SK-N-SH (cell line): ENCODE results near the gene MYH10. TPM values are rescaled to one million over a fixed set of nuclear protein-coding genes. Genes with fewer than 3 reads are reported as not detected.

ENCODE experiments used
- CTCF ChIA-PET: fragments of 300-600, 350-600 bp; formaldehyde crosslinking; extraction: SDS; loops from one replicate; lab custom pipeline; 2021; lab: Yijun Ruan, JAX
- POLR2A ChIA-PET: fragments of 350-600 bp; sonication (Branson Sonifier 250); formaldehyde crosslinking; extraction: SDS; loops from one replicate; lab custom pipeline; 2020; ENCODE audit warnings: antibody characterized with exemption, inconsistent platforms; lab: Yijun Ruan, JAX
- DNase-seq: peaks from one replicate; pipeline ENCODE4 v3.0.0; 2012
- H2AFZ ChIP-seq: fragments of 200-600 bp; sonication (generic); 2 replicates; pipeline ENCODE4 v1.8.1; 2016; ENCODE audit warnings: antibody characterized with exemption, mild to moderate bottlenecking, low read depth
- H3F3A ChIP-seq: fragments of 200-600 bp; sonication (generic); replicated peaks from 2 replicates; pipeline ENCODE3; 2016; ENCODE audit warnings: antibody characterized with exemption, mild to moderate bottlenecking; ENCODE audit not compliant: insufficient read depth
- H3K27ac ChIP-seq, 2 experiments: fragments of 200-500 bp in 1 of 2; fragments of 200-600 bp in 1 of 2; sonication (Bioruptor generic) in 1 of 2; sonication (generic), shearing (Covaris generic) in 1 of 2; 2 replicates each; pipeline versions ENCODE4 v1.5.1 to v1.6.1; 2014 to 2016; ENCODE audit warnings: low read depth in 2 of 2, inconsistent platforms in 1 of 2, low read length in 1 of 2, mild to moderate bottlenecking in 1 of 2, mixed read lengths in 1 of 2
- H3K27me3 ChIP-seq: fragments of 200-600 bp; sonication (generic), shearing (Covaris generic); 2 replicates; pipeline ENCODE4 v1.6.1; 2016; ENCODE audit warnings: mixed run types; ENCODE audit not compliant: insufficient read depth
- H3K36me3 ChIP-seq, 2 experiments: fragments of 200-500 bp in 1 of 2; fragments of 200-600 bp in 1 of 2; sonication (Bioruptor generic) in 1 of 2; sonication (generic) in 1 of 2; replicated peaks in 1 of 2; 2 replicates each; pipeline versions ENCODE3 to v1.5.1; 2014 to 2016; ENCODE audit warnings: low read length in 1 of 2, mild to moderate bottlenecking in 1 of 2; ENCODE audit not compliant: insufficient read depth in 2 of 2, control insufficient read depth in 1 of 2
- H3K4me1 ChIP-seq, 2 experiments: fragments of 200-500 bp in 1 of 2; fragments of 200-600 bp in 1 of 2; sonication (Bioruptor generic) in 1 of 2; sonication (generic), shearing (Covaris generic) in 1 of 2; 2 replicates each; pipeline versions ENCODE4 v1.5.1 to v1.6.1; 2014 to 2016; ENCODE audit warnings: low read depth in 1 of 2, low read length in 1 of 2, mixed run types in 1 of 2; ENCODE audit not compliant: insufficient read depth in 2 of 2, control insufficient read depth in 1 of 2
- H3K4me2 ChIP-seq: fragments of 200-600 bp; sonication (generic), shearing (Covaris generic); 2 replicates; pipeline ENCODE4 v1.6.1; 2017; ENCODE audit warnings: mixed run types
- H3K4me3 ChIP-seq, 2 experiments: fragments of 200-500 bp in 1 of 2; fragments of 200-600 bp in 1 of 2; sonication (Bioruptor generic) in 1 of 2; sonication (generic), shearing (Covaris generic) in 1 of 2; 2 replicates each; pipeline versions ENCODE4 v1.5.1 to v1.8.1; 2014 to 2016; ENCODE audit warnings: low read depth in 2 of 2, inconsistent platforms in 1 of 2, low read length in 1 of 2, mild to moderate bottlenecking in 1 of 2, mixed read lengths in 1 of 2, moderate library complexity in 1 of 2
- H3K79me2 ChIP-seq: fragments of 200-600 bp; sonication (generic); 2 replicates; pipeline ENCODE4 v1.8.1; 2017; ENCODE audit warnings: mild to moderate bottlenecking; ENCODE audit not compliant: insufficient read depth
- H3K9ac ChIP-seq: fragments of 200-600 bp; sonication (generic); 2 replicates; pipeline ENCODE4 v1.6.1; 2017; ENCODE audit warnings: mixed run types
- H3K9me2 ChIP-seq: fragments of 200-600 bp; sonication (generic); 2 replicates; pipeline ENCODE4 v1.6.1; 2017; ENCODE audit warnings: mixed run types
- H3K9me3 ChIP-seq: fragments of 200-600 bp; sonication (generic); 2 replicates; pipeline ENCODE4 v1.6.1; 2017; ENCODE audit warnings: mixed run types, mild to moderate bottlenecking, moderate library complexity
- H4K20me1 ChIP-seq: fragments of 200-600 bp; sonication (generic); 2 replicates; pipeline ENCODE4 v1.6.1; 2017; ENCODE audit warnings: mild to moderate bottlenecking, mixed run types; ENCODE audit not compliant: insufficient read depth
- CTCF ChIP-seq: fragments of 200-600 bp; sonication (generic); IDR thresholded peaks from 2 replicates; pipeline ENCODE4 v1.6.1; 2017; ENCODE audit warnings: antibody characterized with exemption, mild to moderate bottlenecking, moderate library complexity
- ELF1 ChIP-seq: IDR thresholded peaks from 2 replicates; pipeline ENCODE4 v1.4.0; 2012
- EP300 ChIP-seq, 2 experiments: IDR thresholded peaks; 2 replicates each; pipeline versions ENCODE4 v1.4.0 to v1.6.1; 2012; ENCODE audit warnings: borderline replicate concordance in 1 of 2, low read depth in 1 of 2, low read length in 1 of 2
- FOSL2 ChIP-seq: IDR thresholded peaks from 2 replicates; pipeline ENCODE4 v1.4.0; 2012; ENCODE audit warnings: low read depth, mild to moderate bottlenecking, moderate library complexity, borderline replicate concordance
- MXI1 ChIP-seq: IDR thresholded peaks from 2 replicates; pipeline ENCODE4 v1.6.1; 2012; ENCODE audit warnings: mild to moderate bottlenecking, low read depth, low read length, improper control_type of control experiment
- NRF1 ChIP-seq: IDR thresholded peaks from 2 replicates; pipeline ENCODE4 v1.6.1; 2012; ENCODE audit warnings: low read depth, mild to moderate bottlenecking, low read length
- POLR2AphosphoS5 ChIP-seq: IDR thresholded peaks from 2 replicates; pipeline ENCODE4 v1.6.1; 2012; ENCODE audit warnings: low read depth, low read length
- RFX5 ChIP-seq: IDR thresholded peaks from 2 replicates; pipeline ENCODE4 v1.6.1; 2012; ENCODE audit warnings: mild to moderate bottlenecking, improper control_type of control experiment, low read length
- RXRA ChIP-seq: IDR thresholded peaks from 2 replicates; pipeline ENCODE4 v1.4.0; 2012; ENCODE audit warnings: low read depth, mild to moderate bottlenecking, borderline replicate concordance
- TAF1 ChIP-seq: IDR thresholded peaks from 2 replicates; pipeline ENCODE4 v1.6.1; 2012; ENCODE audit warnings: low read depth, mild to moderate bottlenecking, low read length, moderate library complexity, borderline replicate concordance
- TCF12 ChIP-seq: IDR thresholded peaks from 2 replicates; pipeline ENCODE4 v1.4.0; 2012
- TEAD4 ChIP-seq: IDR thresholded peaks from 2 replicates; pipeline ENCODE4 v1.4.0; 2012; ENCODE audit warnings: mild to moderate bottlenecking, borderline replicate concordance; ENCODE audit not compliant: insufficient read depth
- USF1 ChIP-seq: IDR thresholded peaks from 2 replicates; pipeline ENCODE4 v1.4.0; 2012; ENCODE audit warnings: low read depth, borderline replicate concordance
- USF2 ChIP-seq: fragments of 150-350 bp; IDR thresholded peaks from 2 replicates; pipeline ENCODE4 v1.6.1; 2017; ENCODE audit warnings: antibody characterized with exemption, low read length, low read depth, borderline replicate concordance
- YY1 ChIP-seq: IDR thresholded peaks from 2 replicates; pipeline ENCODE4 v1.4.0; 2012; ENCODE audit warnings: low read depth, mild to moderate bottlenecking
- WGBS: methylation state at CpG from one replicate; pipeline ENCODE4 v1.1.6; 2017; ENCODE audit warnings: low lambda C conversion rate; 5-methylcytosine and 5-hydroxymethylcytosine counted together
- polyA plus RNA-seq, 3 experiments: library from polyadenylated mRNA; depleted of rRNA; stranded (reverse); fragments of >200 nt; gene quantifications; 2 replicates each; pipeline ENCODE4 v1.2.3, GENCODE V29; 2012

The MYH10 gene
- polyA plus RNA-seq, 1 of the 3 experiments (the other 2 are of a cell fraction), result 64.2 TPM

GRCh38 chr17:8583954-8584353, 46.6 kb downstream of the MYH10 start:
- no peak overlapping the region for H2AFZ ChIP-seq
- no peak overlapping the region for H3K9ac ChIP-seq
- TF ChIP-seq NRF1 (no peak), YY1 (no peak), FOSL2 (no peak), POLR2AphosphoS5 (no peak), TCF12 (no peak), USF2 (no peak), USF1 (no peak), CTCF (no peak), EP300 (IDR thresholded peaks at IDR 0.05; ENCODE audit: borderline replicate concordance in 1 of 2, low read depth in 1 of 2, low read length in 1 of 2) (no peak), TAF1 (no peak), MXI1 (no peak), TEAD4 (no peak), RFX5 (no peak), ELF1 (no peak), RXRA (no peak)
- ChIA-PET POLR2A (no interaction called here), CTCF (interaction anchor here (1.4 kb wide), 1 partner anchor 11 kb away, joined by 3 read pairs; no protein-coding TSS in a partner anchor)
- H3F3A ChIP-seq, result no peaks in the 10 kb centered on the region
- no peak overlapping the region for H3K27ac ChIP-seq
- H3K4me2 ChIP-seq, result no peak overlapping the region
- no peaks in the 10 kb centered on the region for H3K27me3 ChIP-seq
- peaks cover 5 to 7% of the 10 kb centered on the region in 2 experiments; a peak in 3 of 4 replicates for H3K4me1 ChIP-seq
- 90% methylated on average over 2 of the region's 2 CpGs for WGBS
- no peaks in the 10 kb centered on the region for H4K20me1 ChIP-seq
- no peaks in the 10 kb centered on the region for H3K9me2 ChIP-seq
- no peaks in the 10 kb centered on the region for H3K9me3 ChIP-seq
- H3K4me3 ChIP-seq, result no peak overlapping the region
- peaks cover 15 to 16% of the 10 kb centered on the region in 2 experiments for H3K36me3 ChIP-seq
- DNase-seq, result no peak
- H3K79me2 ChIP-seq, result peaks cover 29% of the 10 kb centered on the region; the same call in 1 of the 2 replicates
